Fibroblast of mammary gland (primary cell): Measurements from ENCODE around the gene GOLGA6L10.
"Not testable (repeated sequence)": the region's sequence is repeated elsewhere in the genome, so short reads cannot be mapped to it uniquely, and the experiment has no call there.

Experiments
- DNase-seq: peaks from one replicate; pipeline ENCODE4 v3.0.0-alpha.2; 2010; ENCODE audit warnings: low read depth
- H3K4me3 ChIP-seq: 2 replicates; pipeline ENCODE4 v1.5.1; 2011; ENCODE audit warnings: low read depth, mild to moderate bottlenecking, low read length, moderate library complexity; ENCODE audit not compliant: control insufficient read depth
- CTCF ChIP-seq: conservative IDR thresholded peaks from 2 replicates; pipeline ENCODE4 v1.5.1; 2011; ENCODE audit warnings: low read depth, low read length, inconsistent platforms; ENCODE audit not compliant: control insufficient read depth, insufficient read depth

The GOLGA6L10 gene

DNA sequence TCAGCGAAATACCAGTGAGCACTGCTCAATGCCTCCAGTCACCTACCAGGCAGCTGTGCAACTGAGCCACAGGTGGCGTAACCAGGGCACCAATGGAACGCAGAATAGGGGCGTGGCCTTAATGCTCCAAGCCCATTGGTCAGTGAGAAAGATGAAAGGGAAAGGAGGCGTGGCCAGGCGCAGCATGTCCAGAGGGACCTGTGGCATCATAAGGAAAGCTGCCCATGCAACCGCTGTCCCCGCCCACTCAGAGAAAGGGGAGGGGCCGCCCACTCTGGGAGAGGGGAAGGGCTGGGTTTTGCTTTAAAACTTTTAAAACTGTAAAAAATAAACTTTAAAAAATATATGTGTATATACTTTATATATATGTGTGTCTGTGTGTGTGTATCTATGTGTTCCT, at the start of gene GOLGA6L10:
TSS of gene GOLGA6L10 (minus strand) at position 101 of the 400 bp plus-strand sequence. CDS start at position 1, 100 bp downstream.
- DNase-seq, H3K4me3 ChIP-seq: not testable (repeated sequence)

- no peak for DNase-seq
These were observed 49.5 kb upstream of the GOLGA6L10 start for GRCh38 chr15:82398785-82399184.

GRCh38 chr15:82397817-82398216, 48.5 kb upstream of the GOLGA6L10 start:
- TF ChIP-seq CTCF = no peak
- DNase-seq = no peak
- no peak overlapping the region for H3K4me3 ChIP-seq

More at GRCh38 chr15:82398785-82399184, 49.5 kb upstream of the GOLGA6L10 start:
- no peak for TF ChIP-seq CTCF
- no peak overlapping the region for H3K4me3 ChIP-seq

- H3K4me3 ChIP-seq, DNase-seq: not testable (repeated sequence)
These were observed 46.5 kb upstream of the GOLGA6L10 start for GRCh38 chr15:82395788-82396187.

DNA sequence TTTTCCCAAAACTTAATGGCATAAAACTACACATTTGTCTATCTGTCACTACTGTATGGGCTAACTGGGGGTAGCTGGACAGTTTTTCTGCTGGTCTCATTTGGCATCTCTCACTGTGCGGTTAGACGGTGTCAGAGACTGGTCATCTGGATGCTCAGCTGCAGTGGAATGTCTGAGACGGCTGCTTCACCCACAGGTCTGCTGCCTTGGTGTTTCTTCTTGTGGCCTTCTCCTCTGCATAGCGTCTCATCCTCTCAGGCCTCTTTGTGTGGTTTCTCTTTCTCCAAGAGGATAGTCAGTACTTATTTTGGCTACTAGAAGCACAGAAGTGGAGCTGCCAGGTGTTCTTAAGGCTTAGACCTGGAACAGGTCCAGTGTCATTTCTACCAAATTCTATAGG, 44.4 kb upstream of the GOLGA6L10 start:
- peak; percentile 16 for DNase-seq
- H3K4me3 ChIP-seq = no peak overlapping the region
- TF ChIP-seq CTCF = no peak

- not testable (repeated sequence) for DNase-seq, H3K4me3 ChIP-seq
These were observed 42.8 kb upstream of the GOLGA6L10 start for GRCh38 chr15:82392077-82392476.

- H3K4me3 ChIP-seq, DNase-seq: not testable (repeated sequence)
These were observed 40.9 kb upstream of the GOLGA6L10 start for GRCh38 chr15:82390152-82390551.

GRCh38 chr15:82387209-82387608, 37.9 kb upstream of the GOLGA6L10 start:
- not testable (repeated sequence) for H3K4me3 ChIP-seq, DNase-seq

DNA sequence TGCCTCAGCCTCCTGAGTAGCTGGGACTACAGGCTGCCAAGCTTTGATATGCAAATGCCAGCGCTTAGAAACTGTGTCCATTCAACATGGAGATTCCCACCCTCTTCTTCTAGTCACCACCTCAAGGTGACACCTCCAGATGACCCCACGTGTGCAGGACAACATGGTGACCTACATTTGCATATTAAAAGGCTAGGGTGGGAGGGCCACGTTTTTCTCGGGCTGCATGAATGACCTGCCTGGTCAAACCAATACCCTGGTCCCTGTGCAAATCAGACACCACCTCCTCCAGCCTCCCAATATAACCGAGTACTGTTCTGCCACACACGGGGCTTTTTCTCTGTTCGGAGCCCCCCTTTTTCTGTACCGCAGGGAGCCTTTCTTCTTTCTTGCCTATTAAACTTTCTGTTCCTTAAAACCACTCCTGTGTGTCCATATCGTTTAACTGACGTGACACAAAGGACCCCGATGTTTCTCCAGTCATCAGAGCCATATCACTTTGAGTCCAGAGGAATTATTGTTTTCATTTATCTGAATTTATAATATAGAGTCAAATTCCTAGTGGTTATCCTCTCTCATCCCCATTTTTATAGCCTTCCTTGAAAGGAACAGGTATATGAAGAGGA, 32.2 kb upstream of the GOLGA6L10 start:
- not testable (repeated sequence) for DNase-seq

GRCh38 chr15:82379552-82379951, 30.3 kb upstream of the GOLGA6L10 start:
- peak; percentile 7 for TF ChIP-seq CTCF
- not testable (repeated sequence) for H3K4me3 ChIP-seq, DNase-seq

More for the DNA sequence above, 32.2 kb upstream of the GOLGA6L10 start:
- not testable (repeated sequence) for H3K4me3 ChIP-seq

DNA sequence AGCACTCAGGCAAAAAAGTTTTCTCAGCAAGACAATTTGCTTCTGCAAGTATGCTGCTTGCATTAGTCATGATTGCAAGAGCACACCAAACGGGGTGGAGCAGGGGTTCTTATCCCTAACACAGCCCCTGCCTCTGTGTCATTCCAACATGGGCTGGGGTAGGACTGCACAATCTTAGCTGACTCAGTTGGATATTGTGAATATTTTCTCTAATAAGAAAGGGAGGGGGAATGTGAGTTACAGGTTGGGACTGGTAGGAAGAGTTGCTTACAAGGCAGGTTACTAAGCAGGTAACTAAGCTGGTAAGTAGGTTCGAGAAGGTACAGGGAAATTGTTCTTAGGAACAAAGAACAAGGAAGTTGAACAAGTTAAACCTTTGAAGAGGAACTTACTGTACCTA, 24.4 kb upstream of the GOLGA6L10 start:
- peak; percentile 31 for DNase-seq

More for the DNA sequence above, 24.4 kb upstream of the GOLGA6L10 start:
- H3K4me3 ChIP-seq = not testable (repeated sequence)
